PC-3 (cell line): Measurements from ENCODE around the gene ATF6B.

Experiments used
- EZH2 ChIP-seq: fragments of 300-600 bp; sonication (generic); IDR thresholded peaks from one replicate; pipeline ENCODE4 v1.6.1; 2017; ENCODE audit warnings: antibody characterized with exemption, mild to moderate bottlenecking, low read length; ENCODE audit not compliant: unreplicated experiment
- EZH2phosphoT487 ChIP-seq: fragments of 300-600 bp; sonication (generic); IDR thresholded peaks from 2 replicates; pipeline ENCODE4 v1.6.1; 2018; ENCODE audit warnings: mild to moderate bottlenecking, antibody characterized with exemption, low read length, borderline replicate concordance

- TF ChIP-seq EZH2 (no peak), EZH2phosphoT487 (no peak)
These were observed 32.5 kb downstream of the ATF6B start for GRCh38 chr6:32095338-32096086.
